GM23248 (cell line): ENCODE results near the gene PDE6G.

Experiments used
- EZH2 ChIP-seq: fragments of 200-600 bp; sonication (generic); IDR thresholded peaks from 2 replicates; pipeline ENCODE4 v1.6.1; 2018; ENCODE audit warnings: antibody characterized with exemption, mild to moderate bottlenecking; ENCODE audit not compliant: insufficient read depth, poor library complexity, severe bottlenecking
- EZH2phosphoT487 ChIP-seq: fragments of 200-600 bp; sonication (generic); IDR thresholded peaks from 2 replicates; pipeline ENCODE4 v1.6.1; 2018; ENCODE audit warnings: antibody characterized with exemption, moderate library complexity, mild to moderate bottlenecking, low read depth; ENCODE audit not compliant: insufficient read depth

DNA sequence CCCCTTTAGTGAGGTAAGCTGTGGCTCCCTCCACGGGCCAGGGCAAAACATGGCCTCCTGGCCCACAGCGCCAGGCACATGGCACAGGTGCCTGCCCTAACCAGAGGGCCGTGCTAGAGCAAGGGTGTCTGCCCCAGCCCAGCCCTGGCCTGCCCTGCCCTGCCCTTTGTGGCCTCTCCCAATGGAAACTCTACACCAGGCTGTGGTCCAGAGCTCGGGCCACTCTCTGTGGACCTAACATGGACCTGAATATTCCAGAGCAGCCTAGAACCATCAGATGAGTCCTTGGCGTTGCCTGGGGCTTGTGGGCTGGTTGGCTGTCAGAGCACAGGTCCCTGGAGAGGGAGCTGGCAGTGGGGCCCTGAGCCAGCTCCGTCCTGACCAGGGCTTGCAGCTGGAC, 38.9 kb upstream of the PDE6G start:
- no peak for TF ChIP-seq EZH2phosphoT487
- TF ChIP-seq EZH2: no peak
